ENCODE measurements around the gene COA7. TPM values are rescaled to one million over a fixed set of nuclear protein-coding genes. Genes with fewer than 3 reads are reported as not detected.

Gene COA7
- total and polyA plus RNA-seq, 2 of the 4 experiments (the other 2 are of a cell fraction): 9.3 to 20.3 TPM

DNA sequence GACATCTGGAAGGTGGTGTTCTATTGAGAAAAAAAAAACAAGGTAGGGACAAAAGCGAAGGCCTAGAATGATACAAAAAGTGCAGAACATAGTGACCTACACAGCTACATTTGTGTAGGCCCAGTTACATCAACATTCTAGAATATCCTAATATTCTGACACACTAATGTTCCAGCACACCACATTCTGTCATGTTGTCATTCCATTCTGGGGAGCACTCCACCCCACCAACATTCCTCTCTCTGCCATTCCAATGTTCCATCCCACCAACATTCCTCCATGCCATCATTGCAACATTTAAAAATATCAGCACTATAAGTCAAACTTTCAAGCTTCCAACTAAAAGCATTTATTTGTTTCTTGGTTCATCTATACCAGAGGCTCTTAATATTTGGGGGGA lies 28.5 kb downstream of the COA7 start:
- Histone ChIP-seq H3K4me1 (ENCODE audit: control insufficient read depth, insufficient read depth, low read length) (peaks cover 10% of the 10 kb centered on the region), H3K4me3 (ENCODE audit: insufficient read depth, low read depth, low read length) (no peak overlapping the region), H2AK9ac (replicated peaks; ENCODE audit: low read depth, low read length, poor library complexity) (no peak overlapping the region), H3K56ac (ENCODE audit: extremely low read depth, insufficient read depth, low read length) (no peak overlapping the region), H2AFZ (replicated peaks; ENCODE audit: low read length, poor library complexity) (no peak overlapping the region), H3K23ac (ENCODE audit: low read depth, low read length) (no peak overlapping the region), H4K91ac (ENCODE audit: insufficient read depth, low read depth, low read length) (no peak overlapping the region), H3K27me3 (ENCODE audit: control insufficient read depth, insufficient read depth, low read length) (no peaks in the 10 kb centered on the region), H3K18ac (ENCODE audit: low read depth, low read length) (no peak overlapping the region), H2BK5ac (ENCODE audit: low read depth, low read length, poor library complexity, severe bottlenecking) (no peak overlapping the region), H4K8ac (ENCODE audit: low read depth in 2 of 2, low read length in 2 of 2) (no peak overlapping the region), H2BK15ac (ENCODE audit: low read depth, low read length) (no peak overlapping the region), H4K5ac (ENCODE audit: low read depth, low read length) (no peak overlapping the region), H3K9ac (ENCODE audit: low read depth, low read length) (no peak overlapping the region), H3K36me3 (ENCODE audit: control insufficient read depth, insufficient read depth, low read length) (no peaks in the 10 kb centered on the region), H3K27ac (ENCODE audit: insufficient read depth, low read length) (no peak overlapping the region), H3K79me1 (ENCODE audit: low read depth in 1 of 2, low read length in 2 of 2) (no peaks in the 10 kb centered on the region), H2AK5ac (ENCODE audit: low read depth, low read length) (no peak overlapping the region), H3K9me3 (ENCODE audit: control insufficient read depth, insufficient read depth, low read length) (no peaks in the 10 kb centered on the region), H3K9me1 (ENCODE audit: insufficient read depth, low read length) (peaks cover 4% of the 10 kb centered on the region; the same call in 1 of the 2 replicates), H3K14ac (replicated peaks; ENCODE audit: low read depth, low read length) (no peak overlapping the region), H3K4me2 (ENCODE audit: low read depth, low read length) (no peak overlapping the region), H3K4ac (ENCODE audit: low read depth, low read length) (no peak overlapping the region), H2BK120ac (ENCODE audit: low read depth, low read length) (no peak overlapping the region), H4K20me1 (ENCODE audit: insufficient read depth, low read length) (no peaks in the 10 kb centered on the region), H2BK20ac (ENCODE audit: low read depth, low read length) (no peak overlapping the region)
- peak; percentile 72 for ATAC-seq (ENCODE audit: low read depth)
- ChIA-PET POLR2A (ENCODE audit: unreplicated experiment) (interaction anchor here (0.6 kb wide), 1 partner anchor 589 kb away, joined by 9 read pairs; no protein-coding TSS in a partner anchor), CTCF (no interaction called here)
- WGBS, 2 experiments (ENCODE audit: extremely low coverage in 2 of 2, insufficient read length in 1 of 2): no CpG with 5 or more reads among the region's 1 CpG
- in situ Hi-C loops (cut with MboI; ENCODE audit: low sequenced_read_pairs): no loop called here
- intact Hi-C loops (cut with micrococcal nuclease): loop anchor here (5.0 kb wide), 1 partner anchor 137 kb away; no protein-coding TSS in a partner anchor
- TF ChIP-seq, protein P1, sequence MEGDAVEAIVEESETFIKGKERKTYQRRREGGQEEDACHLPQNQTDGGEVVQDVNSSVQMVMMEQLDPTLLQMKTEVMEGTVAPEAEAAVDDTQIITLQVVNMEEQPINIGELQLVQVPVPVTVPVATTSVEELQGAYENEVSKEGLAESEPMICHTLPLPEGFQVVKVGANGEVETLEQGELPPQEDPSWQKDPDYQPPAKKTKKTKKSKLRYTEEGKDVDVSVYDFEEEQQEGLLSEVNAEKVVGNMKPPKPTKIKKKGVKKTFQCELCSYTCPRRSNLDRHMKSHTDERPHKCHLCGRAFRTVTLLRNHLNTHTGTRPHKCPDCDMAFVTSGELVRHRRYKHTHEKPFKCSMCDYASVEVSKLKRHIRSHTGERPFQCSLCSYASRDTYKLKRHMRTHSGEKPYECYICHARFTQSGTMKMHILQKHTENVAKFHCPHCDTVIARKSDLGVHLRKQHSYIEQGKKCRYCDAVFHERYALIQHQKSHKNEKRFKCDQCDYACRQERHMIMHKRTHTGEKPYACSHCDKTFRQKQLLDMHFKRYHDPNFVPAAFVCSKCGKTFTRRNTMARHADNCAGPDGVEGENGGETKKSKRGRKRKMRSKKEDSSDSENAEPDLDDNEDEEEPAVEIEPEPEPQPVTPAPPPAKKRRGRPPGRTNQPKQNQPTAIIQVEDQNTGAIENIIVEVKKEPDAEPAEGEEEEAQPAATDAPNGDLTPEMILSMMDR (conservative IDR thresholded peaks at IDR 0.05; ENCODE audit: low read depth, low read length): no peak
- TF ChIP-seq CEBPB (IDR thresholded peaks at IDR 0.05; ENCODE audit: low read depth, low read length) (peak; percentile 76), MAZ (IDR thresholded peaks at IDR 0.05; ENCODE audit: borderline replicate concordance, low read depth, low read length) (peak; percentile 44; the same call in 1 of the 2 replicates)
- dilution Hi-C loops (cut with HindIII; ENCODE audit: low sequenced_read_pairs, unreplicated experiment): no loop called here
- BruUV-seq (replicated peaks): no TSS peak
- DNase-seq: peak; percentile 48
